HG03095 (cell line): ENCODE measurements around the gene ERVW-1.

Experiments
- ATAC-seq: cut with Tn5 transposase; IDR thresholded peaks from one replicate; pipeline ENCODE4 v1.9.1; 2021; ENCODE audit warnings: moderate library complexity; ENCODE audit not compliant: unreplicated experiment

The ERVW-1 gene

GRCh38 chr7:92432299-92432946, 45.3 kb downstream of the ERVW-1 start:
- no peak for ATAC-seq

DNA sequence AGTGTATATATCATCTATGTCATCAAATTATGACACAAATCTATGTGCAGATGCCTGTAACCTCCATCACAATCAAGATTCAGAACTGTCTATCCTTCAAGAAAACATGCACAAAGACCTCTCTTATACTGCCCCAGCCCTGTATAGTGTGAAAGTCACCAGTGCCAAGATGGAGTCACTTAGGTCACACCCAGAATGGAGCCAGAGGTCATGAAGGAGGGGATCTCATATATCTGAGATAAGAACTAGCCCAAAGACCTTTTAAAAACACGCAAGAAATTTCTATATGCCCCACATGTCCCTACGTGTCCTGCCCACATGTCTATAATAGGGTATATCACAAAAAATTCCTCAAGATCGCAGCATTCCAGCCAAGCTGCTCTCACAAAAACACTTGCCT, 50.6 kb downstream of the ERVW-1 start:
- no peak for ATAC-seq

- no peak for ATAC-seq
Observed at GRCh38 chr7:92425311-92425947, 52.3 kb downstream of the ERVW-1 start.

GRCh38 chr7:92423710-92424131, 54.0 kb downstream of the ERVW-1 start:
- no peak for ATAC-seq

- ATAC-seq = no peak
Observed at GRCh38 chr7:92422926-92423325, 54.8 kb downstream of the ERVW-1 start.

DNA sequence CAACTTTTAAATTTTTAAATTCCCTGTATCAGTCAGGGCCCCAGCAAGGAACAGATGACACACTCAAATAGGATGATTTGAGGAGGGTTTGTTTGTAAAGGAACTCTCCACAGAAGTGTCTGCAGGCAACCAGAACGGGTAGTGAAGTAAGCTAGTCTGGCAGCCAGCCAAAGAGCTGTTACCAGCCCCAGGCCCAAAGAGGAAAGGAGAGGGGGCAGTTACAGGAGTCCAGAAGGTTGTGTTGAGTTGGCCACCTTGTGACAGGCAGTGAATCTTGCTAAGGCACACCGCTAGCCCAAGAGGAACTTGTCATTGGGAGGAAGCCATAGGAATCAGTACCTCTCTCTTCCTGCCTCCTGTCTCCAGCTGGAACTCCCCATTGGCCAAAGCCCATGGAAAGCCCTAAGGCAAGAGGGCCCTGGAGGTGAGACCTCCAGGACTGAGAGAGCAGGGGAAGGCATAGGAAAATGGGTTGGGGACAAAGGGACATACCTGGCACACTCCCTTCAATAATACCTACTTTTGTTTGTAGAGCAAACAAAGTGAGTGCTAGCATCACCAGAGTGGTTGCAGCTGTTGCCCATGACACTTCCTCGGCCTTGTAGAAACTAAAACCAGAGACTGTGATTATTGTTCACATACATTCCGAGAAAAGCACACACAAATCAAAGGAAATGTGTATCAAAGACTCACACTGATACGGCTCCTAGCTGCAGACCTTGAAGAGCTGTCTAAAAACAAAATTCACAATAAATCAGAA, 55.9 kb downstream of the ERVW-1 start:
- no peak for ATAC-seq
